A549 (cell line): ENCODE results near the gene PACS2. TPM values are rescaled to one million over a fixed set of nuclear protein-coding genes. Genes with fewer than 3 reads are reported as not detected.
"Not testable (repeated sequence)": the region's sequence is repeated elsewhere in the genome, so short reads cannot be mapped to it uniquely, and the experiment has no call there.

ENCODE experiments used
- ATAC-seq, 2 experiments: fragments of 200-7000 bp in 1 of 2; fragments of >200 bp in 1 of 2; cut with Nextera tagmentation in 1 of 2; cut with Tn5 transposase in 1 of 2; 3 replicates each; pipeline versions ENCODE4 v1.8.0 to v1.9.1; 2018 to 2020; ENCODE audit warnings: mild to moderate bottlenecking in 1 of 2, moderate library complexity in 1 of 2
- CTCF ChIA-PET: fragments of 300-600 bp; sonication (Branson Sonifier 250); formaldehyde crosslinking; extraction: SDS; loops from one replicate; lab custom pipeline; 2021; ENCODE audit warnings: antibody characterized with exemption, inconsistent platforms; lab: Yijun Ruan, JAX
- POLR2A ChIA-PET: fragments of 350-600 bp; formaldehyde crosslinking; extraction: SDS; loops from one replicate; lab custom pipeline; 2021; ENCODE audit warnings: antibody characterized with exemption, inconsistent platforms; lab: Yijun Ruan, JAX
- DNase-seq, 2 experiments: peaks; one replicate each; pipeline versions ENCODE4 v3.0.0 to v3.0.0-alpha.2; 2011 to 2016; ENCODE audit warnings: low read depth in 1 of 2, low spot score in 1 of 2
- FAIRE-seq: peaks from 2 replicates; lab custom pipeline; 2011; peaks lifted over from hg19 to GRCh38; lab: Jason Lieb, UNC
- H3K27ac ChIP-seq, 2 experiments: fragments of >200 bp; sonication (Bioruptor Twin); formaldehyde crosslinking; 3 replicates each; pipeline ENCODE4 v1.5.1; 2016 to 2017
- H3K4me1 ChIP-seq: fragments of >200 bp; sonication (Bioruptor Twin); formaldehyde crosslinking; 3 replicates; pipeline ENCODE4 v1.6.1; 2016
- H3K4me2 ChIP-seq: fragments of >200 bp; sonication (Bioruptor Twin); formaldehyde crosslinking; 3 replicates; pipeline ENCODE4 v1.6.1; 2016
- H3K4me3 ChIP-seq: fragments of >200 bp; sonication (Bioruptor Twin); formaldehyde crosslinking; 3 replicates; pipeline ENCODE4 v1.5.1; 2016
- H3K9me3 ChIP-seq: fragments of >200 bp; sonication (Bioruptor Twin); formaldehyde crosslinking; 3 replicates; pipeline ENCODE4 v1.6.1; 2016
- CEBPB ChIP-seq, 2 experiments: fragments of >200 bp in 1 of 2; sonication (Bioruptor Twin) in 1 of 2; formaldehyde crosslinking in 1 of 2; IDR thresholded peaks; 2 replicates each; pipeline ENCODE4 v1.6.1; 2012 to 2016
- FOSB ChIP-seq: fragments of 250-450 bp; sonication (Bioruptor Pico); IDR thresholded peaks from 2 replicates; pipeline ENCODE4 v1.5.0; 2020; ENCODE audit warnings: mild to moderate bottlenecking, moderate library complexity
- HOXA7 ChIP-seq: fragments of 250-450 bp; sonication (Bioruptor Pico); IDR thresholded peaks from 2 replicates; pipeline ENCODE4 v1.5.0; 2020; ENCODE audit warnings: mild to moderate bottlenecking, moderate library complexity
- KDM1A ChIP-seq: fragments of 200-600 bp; sonication (generic); IDR thresholded peaks from 2 replicates; pipeline ENCODE4 v1.6.1; 2016; ENCODE audit warnings: low read depth, mild to moderate bottlenecking
- NR3C1 ChIP-seq: fragments of >200 bp; sonication (Bioruptor Twin); formaldehyde crosslinking; IDR thresholded peaks from 3 replicates; pipeline ENCODE4 v1.6.1; 2017
- POLR2AphosphoS2 ChIP-seq: conservative IDR thresholded peaks from 2 replicates; pipeline ENCODE4 v1.6.1; 2012; ENCODE audit warnings: low read length, improper control_type of control experiment, inconsistent platforms
- RAD21 ChIP-seq, 2 experiments: fragments of >200 bp in 1 of 2; sonication (Bioruptor Twin) in 1 of 2; formaldehyde crosslinking in 1 of 2; IDR thresholded peaks in 1 of 2; conservative IDR thresholded peaks in 1 of 2; 2 replicates in 1 of 2; 3 replicates in 1 of 2; pipeline ENCODE4 v1.6.1; 2012 to 2018; ENCODE audit warnings: inconsistent platforms in 1 of 2
- RARB ChIP-seq: fragments of 250-450 bp; sonication (Bioruptor Pico); IDR thresholded peaks from 2 replicates; pipeline ENCODE4 v1.8.0; 2021; ENCODE audit warnings: mild to moderate bottlenecking, moderate library complexity
- ZC3H11A ChIP-seq: fragments of 450-650 bp; IDR thresholded peaks from 2 replicates; pipeline ENCODE4 v1.6.1; 2014; ENCODE audit warnings: antibody characterized with exemption, mild to moderate bottlenecking
- ZFP36 ChIP-seq: fragments of 450-650 bp; IDR thresholded peaks from 2 replicates; pipeline ENCODE4 v1.6.1; 2014; ENCODE audit warnings: borderline replicate concordance; ENCODE audit not compliant: partially characterized antibody
- ZSCAN20 ChIP-seq: fragments of 250-450 bp; sonication (Bioruptor Pico); IDR thresholded peaks from 2 replicates; pipeline ENCODE4 v1.8.0; 2022; ENCODE audit warnings: mild to moderate bottlenecking, moderate library complexity
- WGBS: methylation state at CpG from one replicate; pipeline ENCODE4 v1.1.6; 2017; ENCODE audit errors: missing lambda C conversion rate; 5-methylcytosine and 5-hydroxymethylcytosine counted together
- polyA plus RNA-seq, 4 experiments: library from polyadenylated mRNA; depleted of rRNA in 3 of 4; stranded (reverse); fragments of >200 nt; fragmentation: RNase III in 1 of 4; extraction: RNeasy Plus Mini Kit Qiagen cat#74134 plus additional on column Dnase treatment in 1 of 4; gene quantifications; 2 replicates in 3 of 4; 3 replicates in 1 of 4; pipeline ENCODE4 v1.2.3, GENCODE V29; 2011 to 2017
- TF ChIP-seq, protein P1 (sequence below): fragments of 250-450 bp; sonication (Bioruptor Pico); IDR thresholded peaks from 2 replicates; pipeline ENCODE4 v1.5.0; 2021; ENCODE audit warnings: mild to moderate bottlenecking, moderate library complexity, borderline replicate concordance
- TF ChIP-seq, protein P2 (sequence below): fragments of 200-600 bp; sonication (generic); IDR thresholded peaks from 2 replicates; pipeline ENCODE4 v1.6.1; 2016; ENCODE audit warnings: antibody characterized with exemption, mild to moderate bottlenecking, moderate library complexity

The PACS2 gene
- polyA plus RNA-seq, 2 of the 4 experiments (the other 2 are of a cell fraction), result 11.9 to 24.5 TPM

DNA sequence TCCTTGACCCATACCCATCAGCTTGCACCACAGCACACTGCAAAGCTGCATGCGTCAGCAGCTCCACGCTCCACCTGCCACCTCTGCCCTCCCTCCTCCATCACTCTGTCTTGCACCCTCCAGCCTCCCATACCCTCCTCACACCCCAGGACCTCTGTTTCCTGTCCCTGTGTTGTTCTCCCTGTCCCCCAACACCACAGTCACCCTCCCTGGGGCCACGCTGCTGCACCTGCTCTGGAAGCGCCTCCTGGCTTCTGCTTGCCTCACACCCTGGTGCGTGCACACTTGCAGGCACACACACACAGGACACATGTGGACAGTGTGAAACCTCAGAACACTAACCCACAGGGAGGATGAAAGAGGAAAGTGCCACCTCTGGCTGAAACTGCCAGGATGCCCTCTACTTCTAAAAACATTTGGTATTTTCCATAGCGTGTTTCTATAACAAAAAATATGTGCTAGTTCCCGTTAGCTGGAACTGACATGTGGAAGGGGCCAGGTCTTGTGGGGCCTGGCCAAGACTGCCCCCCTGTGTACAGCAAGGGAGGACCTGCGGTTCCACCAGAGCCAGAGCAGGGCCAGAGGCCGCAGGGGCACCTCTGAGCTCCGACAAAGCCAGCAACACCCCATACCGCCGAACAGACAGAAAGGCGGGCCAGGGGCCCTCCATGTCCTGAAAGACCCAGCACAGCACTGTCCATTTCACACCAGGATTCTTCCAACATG, 23.8 kb upstream of the PACS2 start (continued):
- TF ChIP-seq, protein P1, sequence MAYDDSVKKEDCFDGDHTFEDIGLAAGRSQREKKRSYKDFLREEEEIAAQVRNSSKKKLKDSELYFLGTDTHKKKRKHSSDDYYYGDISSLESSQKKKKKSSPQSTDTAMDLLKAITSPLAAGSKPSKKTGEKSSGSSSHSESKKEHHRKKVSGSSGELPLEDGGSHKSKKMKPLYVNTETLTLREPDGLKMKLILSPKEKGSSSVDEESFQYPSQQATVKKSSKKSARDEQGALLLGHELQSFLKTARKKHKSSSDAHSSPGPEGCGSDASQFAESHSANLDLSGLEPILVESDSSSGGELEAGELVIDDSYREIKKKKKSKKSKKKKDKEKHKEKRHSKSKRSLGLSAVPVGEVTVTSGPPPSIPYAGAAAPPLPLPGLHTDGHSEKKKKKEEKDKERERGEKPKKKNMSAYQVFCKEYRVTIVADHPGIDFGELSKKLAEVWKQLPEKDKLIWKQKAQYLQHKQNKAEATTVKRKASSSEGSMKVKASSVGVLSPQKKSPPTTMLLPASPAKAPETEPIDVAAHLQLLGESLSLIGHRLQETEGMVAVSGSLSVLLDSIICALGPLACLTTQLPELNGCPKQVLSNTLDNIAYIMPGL, result no peak

DNA sequence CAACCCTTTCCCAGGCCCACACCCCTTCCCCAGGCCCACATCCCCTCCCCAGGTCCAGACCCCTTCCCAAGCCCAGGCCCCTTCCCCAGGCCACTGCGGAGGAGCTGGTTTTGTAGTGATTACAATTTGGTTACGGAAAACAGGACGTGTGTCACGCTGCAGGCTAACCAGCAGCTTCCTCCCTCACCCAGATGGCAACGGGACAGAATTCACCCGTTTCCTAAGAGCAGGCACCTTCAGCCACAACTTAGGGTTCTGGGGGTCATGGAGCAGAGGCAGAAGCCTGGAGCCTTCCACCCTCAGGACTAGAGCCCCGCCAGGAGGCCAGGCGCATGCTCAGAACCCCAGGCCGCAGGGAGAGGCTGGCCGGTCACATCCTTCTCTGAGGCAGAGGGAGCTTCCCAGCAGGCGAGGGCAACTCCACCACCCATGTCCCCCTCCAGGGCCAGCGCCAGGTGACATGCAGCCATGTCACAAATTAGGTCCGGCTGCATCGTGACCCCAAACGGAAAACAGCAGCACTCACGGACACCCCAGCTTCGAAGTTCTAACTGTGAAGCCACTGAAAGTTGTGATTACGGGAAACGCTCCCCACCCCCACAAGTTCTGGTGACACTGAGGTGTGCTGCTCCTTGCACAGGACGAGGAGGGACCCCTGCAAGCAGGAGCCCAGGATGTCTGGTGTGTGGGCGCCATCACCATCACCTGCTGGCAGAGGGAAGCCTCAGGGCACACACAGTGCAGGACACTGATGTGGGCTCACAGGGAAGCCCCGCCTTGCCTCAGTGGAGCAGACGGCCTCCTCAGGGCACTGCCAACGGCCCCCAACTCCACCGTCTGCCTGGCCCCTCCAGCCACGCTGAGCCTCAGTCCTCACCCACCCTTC, 21.5 kb upstream of the PACS2 start:
- DNase-seq (no peak), ATAC-seq (peak; percentile 16 to 33; a peak in 3 of 6 replicates), FAIRE-seq (no peak)
- H3K4me2 ChIP-seq, result no peak overlapping the region
- H3K27ac ChIP-seq, result no peak overlapping the region
- no peaks in the 10 kb centered on the region for H3K4me1 ChIP-seq
- ChIA-PET POLR2A (interaction anchor here (1.9 kb wide), 1 partner anchor 8 kb away, joined by 6 read pairs; the partner anchor contains the start of gene BRF1), CTCF (interaction anchor here (2.0 to 3.5 kb wide), 2 partner anchors 11 to 202 kb away, joined by 7 to 15 read pairs; no protein-coding TSS in a partner anchor)
- no peaks in the 10 kb centered on the region for H3K9me3 ChIP-seq
- WGBS, result 89% methylated on average over 21 of the region's 26 CpGs
- H3K4me3 ChIP-seq, result no peak overlapping the region
- no peak for TF ChIP-seq HOXA7 (CRISPR knock-in tag)
- TF ChIP-seq, protein P2, sequence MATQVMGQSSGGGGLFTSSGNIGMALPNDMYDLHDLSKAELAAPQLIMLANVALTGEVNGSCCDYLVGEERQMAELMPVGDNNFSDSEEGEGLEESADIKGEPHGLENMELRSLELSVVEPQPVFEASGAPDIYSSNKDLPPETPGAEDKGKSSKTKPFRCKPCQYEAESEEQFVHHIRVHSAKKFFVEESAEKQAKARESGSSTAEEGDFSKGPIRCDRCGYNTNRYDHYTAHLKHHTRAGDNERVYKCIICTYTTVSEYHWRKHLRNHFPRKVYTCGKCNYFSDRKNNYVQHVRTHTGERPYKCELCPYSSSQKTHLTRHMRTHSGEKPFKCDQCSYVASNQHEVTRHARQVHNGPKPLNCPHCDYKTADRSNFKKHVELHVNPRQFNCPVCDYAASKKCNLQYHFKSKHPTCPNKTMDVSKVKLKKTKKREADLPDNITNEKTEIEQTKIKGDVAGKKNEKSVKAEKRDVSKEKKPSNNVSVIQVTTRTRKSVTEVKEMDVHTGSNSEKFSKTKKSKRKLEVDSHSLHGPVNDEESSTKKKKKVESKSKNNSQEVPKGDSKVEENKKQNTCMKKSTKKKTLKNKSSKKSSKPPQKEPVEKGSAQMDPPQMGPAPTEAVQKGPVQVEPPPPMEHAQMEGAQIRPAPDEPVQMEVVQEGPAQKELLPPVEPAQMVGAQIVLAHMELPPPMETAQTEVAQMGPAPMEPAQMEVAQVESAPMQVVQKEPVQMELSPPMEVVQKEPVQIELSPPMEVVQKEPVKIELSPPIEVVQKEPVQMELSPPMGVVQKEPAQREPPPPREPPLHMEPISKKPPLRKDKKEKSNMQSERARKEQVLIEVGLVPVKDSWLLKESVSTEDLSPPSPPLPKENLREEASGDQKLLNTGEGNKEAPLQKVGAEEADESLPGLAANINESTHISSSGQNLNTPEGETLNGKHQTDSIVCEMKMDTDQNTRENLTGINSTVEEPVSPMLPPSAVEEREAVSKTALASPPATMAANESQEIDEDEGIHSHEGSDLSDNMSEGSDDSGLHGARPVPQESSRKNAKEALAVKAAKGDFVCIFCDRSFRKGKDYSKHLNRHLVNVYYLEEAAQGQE, result no peak
- TF ChIP-seq RAD21 (conservative IDR thresholded peaks at IDR 0.05 in 1 of 2, IDR thresholded peaks at IDR 0.05 in 1 of 2), result no peak
- TF ChIP-seq ZSCAN20, result no peak
- TF ChIP-seq RARB (CRISPR knock-in tag), result no peak
- no peak for TF ChIP-seq ZC3H11A
- TF ChIP-seq, all 56 proteins: peak for 0

DNA sequence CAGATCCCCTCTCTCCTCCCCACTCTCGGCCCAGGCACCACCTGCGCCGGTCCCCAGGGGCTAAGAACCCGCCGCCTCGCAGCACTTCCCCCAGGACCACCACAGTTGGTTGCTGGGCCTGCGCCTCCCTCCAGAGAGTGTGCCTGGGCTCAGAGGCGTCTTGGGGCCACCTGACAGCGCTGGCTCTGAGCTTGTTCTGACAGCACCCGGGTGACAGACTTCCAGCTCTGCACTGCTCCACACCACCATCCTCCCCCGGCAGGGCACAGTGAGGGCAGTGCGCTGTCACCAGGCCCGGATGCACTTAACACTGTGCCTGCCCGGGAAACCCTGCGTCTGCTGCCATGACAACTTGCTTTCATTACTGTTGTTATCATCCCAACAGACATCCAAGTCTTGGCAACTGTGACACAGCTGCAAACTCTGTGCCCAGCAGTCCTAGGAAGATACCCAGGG, 20.4 kb upstream of the PACS2 start:
- DNase-seq, result no peak
- WGBS, result 90% methylated on average over 11 of the region's 15 CpGs
- H3K4me2 ChIP-seq, result no peak overlapping the region

DNA sequence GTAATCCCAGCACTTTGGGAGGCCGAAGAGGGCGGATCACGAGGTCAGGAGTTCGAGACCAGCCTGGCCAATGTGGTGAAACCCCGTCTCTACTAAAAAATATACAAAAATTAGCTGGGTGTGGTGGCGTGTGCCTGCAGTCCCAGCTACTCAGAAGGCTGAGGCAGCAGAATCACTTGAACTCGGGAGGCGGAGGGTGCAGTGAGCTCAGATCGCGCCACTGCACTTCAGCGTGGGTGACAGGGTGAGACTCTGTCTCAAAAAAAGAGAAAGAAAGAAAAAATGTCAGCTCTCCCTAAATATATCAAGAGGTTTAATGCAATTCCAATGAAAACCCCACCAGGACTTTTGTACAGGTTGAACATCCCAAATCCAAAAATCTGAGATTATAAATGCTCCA, 17.2 kb upstream of the PACS2 start:
- not testable (repeated sequence) for ATAC-seq

More for the DNA sequence above, 20.4 kb upstream of the PACS2 start:
- H3K9me3 ChIP-seq, result no peaks in the 10 kb centered on the region
- ChIA-PET CTCF (interaction anchor here (2.0 kb wide), 1 partner anchor 13 kb away, joined by 13 read pairs; no protein-coding TSS in a partner anchor), POLR2A (no interaction called here)
- H3K4me3 ChIP-seq, result no peak overlapping the region
- H3K4me1 ChIP-seq, result no peaks in the 10 kb centered on the region
- ATAC-seq (peak; percentile 42 to 64; a peak in 3 of 6 replicates), FAIRE-seq (no peak)
- H3K27ac ChIP-seq, result no peak overlapping the region
- TF ChIP-seq ZFP36, result no peak
- TF ChIP-seq KDM1A, result no peak
- no peak for TF ChIP-seq POLR2AphosphoS2
- TF ChIP-seq HOXA7 (CRISPR knock-in tag), result no peak
- no peak for TF ChIP-seq NR3C1
- no peak for TF ChIP-seq CEBPB (IDR thresholded peaks at IDR 0.05)
- no peak for TF ChIP-seq ZSCAN20
- no peak for TF ChIP-seq FOSB (CRISPR knock-in tag)

More for the DNA sequence above, 17.2 kb upstream of the PACS2 start:
- H3K4me1 ChIP-seq, H3K4me3 ChIP-seq, H3K9me3 ChIP-seq, H3K4me2 ChIP-seq, POLR2A ChIA-PET, H3K27ac ChIP-seq, DNase-seq, FAIRE-seq: not testable (repeated sequence)
- CTCF ChIA-PET, result interaction anchor here (0.7 to 1.7 kb wide), 7 partner anchors 10 to 211 kb away, joined by 3 to 5 read pairs (median 3); no protein-coding TSS in a partner anchor
- 94% methylated on average over 11 of the region's 11 CpGs for WGBS
